Measurements from ENCODE around the gene PTH. TPM values are rescaled to one million over a fixed set of nuclear protein-coding genes. Genes with fewer than 3 reads are reported as not detected.

PTH gene
- total RNA-seq, 1 experiment from 2014 or later: not detected

DNA sequence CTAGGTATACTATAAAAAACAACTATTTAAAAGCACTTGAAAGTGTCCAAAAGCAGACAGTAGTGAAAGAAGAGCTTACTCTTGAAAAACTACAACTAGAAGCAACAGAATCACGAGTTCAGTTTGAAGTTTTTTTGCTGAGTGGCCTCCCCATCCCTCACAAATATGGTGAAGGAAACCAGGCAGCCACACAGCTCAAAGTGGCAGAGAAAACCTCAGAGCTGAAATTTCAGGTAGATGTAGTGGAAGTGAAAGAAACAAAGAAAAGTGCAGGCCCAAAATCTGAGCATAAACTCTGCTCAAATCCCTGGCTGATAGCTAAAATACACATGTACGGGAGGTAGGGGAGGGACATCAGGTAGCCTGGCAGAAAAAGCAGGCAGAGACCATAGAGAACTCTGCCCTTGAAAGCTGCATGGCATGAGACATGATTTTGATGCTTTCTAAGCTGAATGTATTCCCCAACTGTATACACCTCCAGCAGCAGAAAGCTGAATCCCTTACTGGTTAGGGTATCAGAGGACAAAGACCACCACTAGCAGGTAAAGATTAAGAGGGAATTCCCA lies 44.9 kb downstream of the PTH start:
- no peak for DNase-seq (ENCODE audit: extremely low read depth, low read depth)

DNA sequence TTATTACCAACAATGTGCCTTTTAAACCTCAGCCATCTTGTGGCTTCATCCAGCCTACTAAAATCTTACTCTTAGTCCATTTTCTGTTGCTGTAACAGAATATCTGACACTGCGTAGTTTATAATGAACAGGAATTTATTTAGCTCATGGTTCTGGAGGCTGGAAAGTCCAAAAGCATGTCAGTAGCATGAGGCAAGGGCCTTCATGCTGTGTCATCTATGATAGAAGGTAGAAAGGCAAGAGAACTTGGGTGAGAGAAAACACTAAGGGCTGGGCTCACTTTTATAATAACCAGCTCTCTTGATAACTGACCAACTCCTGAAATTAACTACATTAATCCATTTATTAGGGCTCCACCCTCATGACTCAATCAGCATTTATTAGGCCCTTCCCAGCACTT lies 46.3 kb downstream of the PTH start:
- DNase-seq (ENCODE audit: extremely low read depth, low read depth): no peak

DNA sequence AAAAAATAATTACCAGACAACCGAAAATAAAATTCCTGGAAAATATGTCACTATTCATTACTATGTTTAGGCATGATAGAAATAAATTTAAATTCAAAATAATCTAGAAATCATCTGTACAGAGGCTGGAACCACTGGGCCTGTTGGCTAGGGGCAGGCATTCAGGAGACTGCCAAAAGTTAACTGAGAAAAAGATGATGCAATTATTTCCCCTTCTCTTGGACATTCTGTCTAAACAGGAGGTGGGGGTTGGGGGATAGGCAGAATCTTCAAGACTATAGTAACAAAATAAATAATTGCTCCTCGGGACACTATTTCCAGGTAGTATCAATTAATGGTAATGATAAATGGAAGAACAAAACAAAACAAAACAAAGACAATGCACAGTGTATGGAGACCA lies 46.9 kb downstream of the PTH start:
- no peak for DNase-seq (ENCODE audit: extremely low read depth, low read depth)

DNA sequence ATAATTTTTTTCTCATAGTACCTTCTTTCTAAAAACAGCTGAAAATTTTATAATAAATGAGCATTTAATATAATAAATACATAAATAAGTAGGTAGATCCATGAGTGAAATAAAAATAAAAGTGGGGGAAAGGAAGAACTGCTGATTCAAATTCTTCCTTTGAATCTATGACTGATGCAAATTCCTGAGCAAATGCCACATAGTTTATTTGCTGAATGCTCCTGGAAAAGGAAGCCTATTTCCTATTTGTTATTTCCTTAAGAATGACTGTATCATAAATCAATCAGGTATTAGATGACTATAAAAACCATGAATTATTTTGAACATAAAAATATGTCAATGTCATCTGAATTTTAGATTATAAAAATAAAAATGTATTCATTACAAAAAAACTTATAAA lies 49.4 kb downstream of the PTH start:
- DNase-seq (ENCODE audit: extremely low read depth, low read depth): no peak

DNA sequence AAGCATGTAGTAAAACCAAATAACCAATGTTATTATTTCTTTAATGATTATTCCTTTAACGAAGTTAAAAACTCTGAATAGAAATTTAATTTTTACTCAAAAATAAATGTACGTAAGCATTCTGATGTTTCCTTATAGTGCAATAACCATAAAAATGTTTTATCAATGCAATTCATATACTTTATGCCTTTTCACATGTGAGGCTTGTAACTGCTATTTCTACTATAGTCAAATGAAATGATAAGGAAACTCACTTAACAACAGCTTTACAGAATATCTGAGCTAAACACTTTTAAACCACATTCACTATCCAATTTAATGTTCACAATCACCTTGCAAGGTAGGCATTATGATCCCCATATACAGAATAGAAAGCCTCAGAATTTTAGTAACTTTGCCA lies 50.2 kb downstream of the PTH start:
- DNase-seq (ENCODE audit: extremely low read depth, low read depth): no peak

Other genes starting within 250 kb of the PTH start
- gene BMAL1, start 218.2 kb downstream of the PTH start, total RNA-seq (2014; rRNA removed; shearing (Covaris generic)): 10.6 and 10.8 TPM in 2 replicates
- gene BTBD10, start 32.8 kb downstream of the PTH start, total RNA-seq (2014; rRNA removed; shearing (Covaris generic)): 57.0 and 57.3 TPM in 2 replicates
- gene FAR1, start 172.7 kb upstream of the PTH start, total RNA-seq (2014; rRNA removed; shearing (Covaris generic)): 32.9 and 39.1 TPM in 2 replicates

All from NCI-H460 (cell line).